ENCODE data around the gene KLF16.

Gene KLF16

DNA sequence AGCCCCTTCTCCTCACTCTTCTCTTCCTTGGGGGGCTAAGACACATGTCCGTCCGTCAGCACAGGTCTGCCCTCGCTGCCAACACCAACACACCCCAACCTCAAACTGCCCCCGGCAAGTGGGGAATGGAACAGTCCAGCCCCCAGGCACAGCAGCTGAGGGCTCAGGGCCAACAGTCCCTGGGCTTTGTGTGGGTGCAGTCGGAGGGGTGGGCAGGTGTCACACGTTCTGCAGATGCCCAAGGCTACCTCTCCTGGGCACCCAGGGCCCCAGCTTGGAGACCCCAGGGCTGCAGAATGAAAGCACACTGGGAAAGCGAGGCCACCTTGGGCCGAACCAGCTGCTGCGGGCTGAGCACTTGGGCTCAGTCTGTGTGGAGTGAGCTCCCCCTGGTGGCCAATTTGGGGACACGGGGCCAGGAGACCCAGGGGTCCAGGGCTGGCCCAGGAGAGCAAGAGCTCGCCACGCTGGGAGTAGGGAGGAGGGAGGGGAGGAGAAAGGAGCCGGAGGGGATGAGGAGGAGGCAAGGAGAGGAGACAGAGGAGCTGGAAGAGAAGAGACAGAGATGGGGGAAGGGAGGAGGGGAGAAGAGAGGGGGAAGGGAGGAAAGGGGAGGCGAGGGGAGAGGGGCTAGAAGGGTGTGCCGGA, 37.3 kb downstream of the KLF16 start:
- peak; percentile 53 to 66 (median 58) for DNase-seq (ENCODE audit: low read depth in 4 of 4, low spot score in 1 of 4)

- no peak for DNase-seq (ENCODE audit: low read depth in 4 of 4, low spot score in 1 of 4)
Measured at GRCh38 chr19:1824252-1824622, 39.1 kb downstream of the KLF16 start.

- no peak for DNase-seq (ENCODE audit: low read depth in 4 of 4, low spot score in 1 of 4)
Measured at GRCh38 chr19:1823539-1824251, 39.7 kb downstream of the KLF16 start.

- DNase-seq (ENCODE audit: low read depth in 4 of 4, low spot score in 1 of 4), result no peak
Measured at GRCh38 chr19:1823020-1823419, 40.4 kb downstream of the KLF16 start.

GRCh38 chr19:1822210-1822609, 41.2 kb downstream of the KLF16 start:
- no peak for DNase-seq (ENCODE audit: low read depth in 4 of 4, low spot score in 1 of 4)

DNA sequence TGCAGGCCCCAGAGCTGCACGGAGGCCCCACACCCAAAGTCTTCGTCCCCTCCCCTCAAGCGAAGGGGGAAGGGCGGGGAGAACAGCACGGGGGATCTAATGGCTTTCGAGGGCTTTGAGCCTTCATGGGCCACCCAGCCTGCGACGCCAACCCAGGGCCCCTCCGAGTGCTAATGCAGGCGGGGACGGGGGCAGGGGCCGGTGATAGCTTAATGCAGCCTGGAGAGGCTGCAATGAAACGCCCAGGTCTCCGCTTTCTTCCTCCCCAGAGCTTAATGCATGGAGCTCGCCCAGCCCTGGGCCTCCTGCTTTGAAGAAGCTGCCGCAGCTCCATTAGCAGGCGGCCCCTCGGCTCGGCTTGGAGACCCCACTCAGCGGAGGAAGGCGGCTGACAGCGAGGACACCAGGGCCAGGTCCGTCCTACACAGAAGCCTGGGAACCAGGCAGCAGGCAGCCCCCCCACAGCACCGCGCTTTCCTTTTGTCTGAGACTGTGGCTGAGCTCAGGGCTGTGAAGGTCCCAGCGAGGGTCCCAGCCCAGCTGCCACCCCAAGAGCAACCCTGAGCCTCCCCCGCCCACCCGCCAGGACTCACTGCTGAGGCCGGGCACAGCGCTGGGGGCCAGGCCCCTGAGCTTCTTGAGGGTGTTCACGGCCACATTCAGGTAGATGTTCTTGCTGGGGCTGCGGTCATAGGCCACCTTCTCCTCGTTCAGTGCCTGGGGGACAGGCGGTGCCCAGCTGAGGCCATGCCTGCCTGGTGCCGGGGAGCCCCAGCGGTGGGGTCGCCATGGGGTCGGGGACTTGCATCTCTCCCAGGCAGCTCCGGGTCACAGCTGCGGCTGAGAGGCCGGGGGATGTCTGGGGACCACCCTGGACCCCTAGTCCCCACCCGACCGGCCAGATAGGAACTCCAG, 43.8 kb downstream of the KLF16 start:
- DNase-seq (ENCODE audit: low read depth in 4 of 4, low spot score in 1 of 4), result no peak

DNA sequence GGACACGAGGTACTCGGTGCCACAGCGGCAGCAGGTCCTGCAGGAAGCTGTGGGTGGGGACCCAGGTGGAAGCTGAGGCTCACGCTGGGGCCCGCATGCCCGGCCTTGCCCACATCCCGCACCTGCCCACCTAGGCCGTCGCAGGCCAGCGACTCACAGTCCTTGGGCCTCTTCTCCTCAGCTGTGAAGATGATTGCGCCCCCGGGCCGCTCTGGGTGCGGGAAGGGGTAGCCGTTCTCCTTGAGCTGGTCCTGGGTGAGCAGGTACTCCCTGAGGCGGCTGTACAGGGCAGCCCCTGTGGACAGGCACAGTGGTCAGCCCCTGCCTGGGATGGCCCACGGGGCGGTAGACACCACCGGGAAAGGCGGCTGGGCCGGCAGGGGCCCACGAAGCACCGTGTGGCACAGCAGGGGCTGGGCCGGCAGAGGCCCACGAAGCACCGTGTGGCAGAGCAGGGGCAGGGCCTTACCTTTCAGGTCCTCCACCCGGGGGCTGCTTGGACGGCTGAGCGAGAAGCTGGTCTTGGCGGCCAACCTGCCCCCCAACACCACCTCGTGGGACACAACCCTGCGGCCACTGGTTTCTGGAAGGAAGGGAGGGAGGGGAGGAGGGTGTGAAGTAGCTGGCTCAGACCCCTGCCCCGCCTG, 44.7 kb downstream of the KLF16 start:
- no peak for DNase-seq (ENCODE audit: low read depth in 4 of 4, low spot score in 1 of 4)

GRCh38 chr19:1817553-1818179, 45.7 kb downstream of the KLF16 start:
- DNase-seq (ENCODE audit: low read depth in 4 of 4, low spot score in 1 of 4), result no peak

- no peak for DNase-seq (ENCODE audit: low read depth in 4 of 4, low spot score in 1 of 4)
Measured at GRCh38 chr19:1816530-1817298, 46.7 kb downstream of the KLF16 start.

DNA sequence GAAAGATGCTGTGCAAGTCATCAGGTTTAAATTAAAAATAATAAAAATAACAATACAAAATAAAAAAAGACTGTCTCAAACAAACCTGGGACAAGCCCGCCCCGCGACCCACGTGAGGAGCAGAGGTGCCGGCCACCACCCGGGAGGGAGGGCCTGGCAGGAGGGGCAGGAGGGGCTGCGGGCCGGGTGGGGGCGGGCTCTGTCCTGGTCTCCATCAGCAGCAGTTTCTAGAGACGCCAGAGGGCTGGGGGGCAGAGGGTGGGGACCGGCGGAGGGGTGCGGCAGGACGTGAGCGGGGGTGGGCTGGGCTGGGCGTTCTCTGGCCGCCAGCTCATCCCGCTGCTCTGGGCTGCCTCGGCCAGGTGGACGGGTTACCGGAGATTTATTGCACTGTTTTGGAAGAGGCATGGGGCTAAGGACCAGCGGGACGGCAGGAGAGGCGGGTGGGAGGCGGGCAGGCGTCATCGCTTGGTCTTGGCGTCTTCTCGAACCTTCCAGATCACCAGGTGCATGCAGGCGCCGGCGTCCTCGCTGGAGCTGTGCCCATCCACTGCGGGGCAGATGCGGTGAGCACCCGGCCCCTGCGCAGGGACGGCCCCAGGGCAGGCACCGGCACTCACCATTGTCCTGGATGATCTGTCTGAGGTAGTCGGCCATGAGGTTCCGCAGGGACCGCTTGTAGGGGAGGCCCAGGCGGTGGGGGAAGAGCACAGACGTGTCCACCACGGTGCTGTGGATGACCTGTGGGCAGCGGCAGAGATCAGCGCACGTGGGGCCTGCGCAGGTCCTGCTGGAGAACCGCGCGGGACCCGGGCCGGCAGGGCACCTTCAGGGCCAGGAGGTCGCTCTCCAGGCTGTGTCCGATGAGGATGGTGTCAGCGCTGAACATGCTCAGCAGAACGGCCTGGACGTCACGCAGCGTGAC, 47.5 kb downstream of the KLF16 start:
- DNase-seq (ENCODE audit: low read depth in 4 of 4, low spot score in 1 of 4), result no peak

- DNase-seq (ENCODE audit: low read depth in 4 of 4, low spot score in 1 of 4), result no peak
Measured at GRCh38 chr19:1814833-1815604, 48.4 kb downstream of the KLF16 start.

- DNase-seq (ENCODE audit: low read depth in 4 of 4, low spot score in 1 of 4), result no peak
Measured at GRCh38 chr19:1814391-1814790, 49.0 kb downstream of the KLF16 start.

- no peak for DNase-seq (ENCODE audit: low read depth in 4 of 4, low spot score in 1 of 4)
Measured at GRCh38 chr19:1813192-1814182, 49.9 kb downstream of the KLF16 start.

- peak; percentile 50 to 84 (median 61) for DNase-seq (ENCODE audit: low read depth in 4 of 4, low spot score in 1 of 4)
Measured at GRCh38 chr19:1812426-1813191, 50.8 kb downstream of the KLF16 start.

DNA sequence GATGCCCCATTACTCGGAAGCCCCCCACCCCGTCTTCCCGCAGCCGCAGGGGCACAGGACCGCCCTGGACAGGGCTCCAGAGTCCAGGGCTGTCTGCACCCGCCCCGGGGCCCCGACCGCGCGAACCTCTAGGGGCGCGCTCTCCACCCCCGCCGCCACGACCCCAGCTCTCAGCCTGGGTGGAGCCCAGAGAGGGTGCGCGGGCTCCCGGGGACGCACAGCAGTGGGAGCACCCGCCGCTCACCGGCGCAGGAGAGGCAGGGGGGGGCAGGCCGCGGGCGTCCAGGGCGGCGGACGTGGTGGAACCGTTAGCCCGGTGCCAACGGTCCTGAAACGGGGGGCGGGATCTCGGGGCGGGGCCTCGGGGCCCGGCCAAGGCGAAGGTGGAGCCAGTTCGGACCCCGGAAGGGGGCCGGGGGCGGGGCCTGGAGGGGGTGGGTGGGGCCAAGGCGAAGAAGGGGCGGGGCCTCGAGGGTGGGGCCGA, 51.4 kb downstream of the KLF16 start, which contains the start of gene ATP8B3:
Gene ATP8B3, minus strand, starts transcription at position 335 of the 484 bp plus-strand sequence. CDS start 540 bp downstream, outside the sequence.
- peak in 2 of 4 experiments; percentile 50 to 54 for DNase-seq (ENCODE audit: low read depth in 4 of 4, low spot score in 1 of 4)

- peak in 3 of 4 experiments; percentile 26 to 46 (median 34) for DNase-seq (ENCODE audit: low read depth in 4 of 4, low spot score in 1 of 4)
Measured at GRCh38 chr19:1811472-1811894, 51.9 kb downstream of the KLF16 start.
